Measurements from ENCODE around the gene ZPR1. TPM values are rescaled to one million over a fixed set of nuclear protein-coding genes. Genes with fewer than 3 reads are reported as not detected.

The ZPR1 gene
- total and polyA plus RNA-seq, 2 of the 4 experiments (the other 2 are of a cell fraction) = 40.8 to 52.0 TPM

DNA sequence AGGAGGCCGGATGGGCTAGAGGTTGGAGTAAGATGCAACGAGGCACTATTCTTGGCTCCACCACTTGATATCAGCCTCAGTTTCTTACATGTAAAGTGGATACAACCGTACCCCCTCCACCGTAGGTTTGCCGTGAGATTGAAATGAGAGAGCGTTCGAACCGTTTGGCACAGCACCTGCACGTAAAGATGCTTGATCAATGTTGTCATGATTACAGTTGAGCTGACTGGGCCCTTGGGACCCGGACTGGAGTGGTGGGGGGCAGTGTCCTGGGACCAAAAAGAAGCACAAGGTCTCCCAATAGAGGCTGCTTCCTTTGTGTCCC lies 45.6 kb upstream of the ZPR1 start:
- intact Hi-C loops (cut with micrococcal nuclease) = no loop called here

More for the DNA sequence above, 45.6 kb upstream of the ZPR1 start:
- no peak for ATAC-seq (ENCODE audit: low read depth)
- ChIA-PET CTCF (no interaction called here), POLR2A (ENCODE audit: unreplicated experiment) (no interaction called here)
- Histone ChIP-seq H3K9ac (ENCODE audit: low read depth, low read length) (no peak overlapping the region), H2AK5ac (ENCODE audit: low read depth, low read length) (no peak overlapping the region), H3K27me3 (ENCODE audit: control insufficient read depth, insufficient read depth, low read length) (peaks cover 5% of the 10 kb centered on the region; the same call in 1 of the 2 replicates), H3K9me1 (ENCODE audit: insufficient read depth, low read length) (no peaks in the 10 kb centered on the region; the same call in 1 of the 2 replicates), H3K14ac (replicated peaks; ENCODE audit: low read depth, low read length) (no peak overlapping the region), H3K56ac (ENCODE audit: extremely low read depth, insufficient read depth, low read length) (no peak overlapping the region), H4K5ac (ENCODE audit: low read depth, low read length) (no peak overlapping the region), H3K36me3 (ENCODE audit: control insufficient read depth, insufficient read depth, low read length) (no peaks in the 10 kb centered on the region), H3K27ac (ENCODE audit: insufficient read depth, low read length) (no peak overlapping the region), H2AK9ac (replicated peaks; ENCODE audit: low read depth, low read length, poor library complexity) (no peak overlapping the region), H3K4me3 (ENCODE audit: insufficient read depth, low read depth, low read length) (no peak overlapping the region), H3K4me2 (ENCODE audit: low read depth, low read length) (no peak overlapping the region), H2BK5ac (ENCODE audit: low read depth, low read length, poor library complexity, severe bottlenecking) (no peak overlapping the region), H3K79me1 (ENCODE audit: low read depth in 1 of 2, low read length in 2 of 2) (no peaks in the 10 kb centered on the region), H3K4me1 (ENCODE audit: control insufficient read depth, insufficient read depth, low read length) (peaks cover 7% of the 10 kb centered on the region; the same call in 1 of the 2 replicates), H3K9me3 (ENCODE audit: control insufficient read depth, insufficient read depth, low read length) (no peaks in the 10 kb centered on the region), H2BK20ac (ENCODE audit: low read depth, low read length) (no peak overlapping the region), H3K18ac (ENCODE audit: low read depth, low read length) (no peak overlapping the region), H2AFZ (replicated peaks; ENCODE audit: low read length, poor library complexity) (peak overlapping the region; percentile 23), H2BK15ac (ENCODE audit: low read depth, low read length) (no peak overlapping the region), H3K4ac (ENCODE audit: low read depth, low read length) (no peak overlapping the region), H3K23ac (ENCODE audit: low read depth, low read length) (no peak overlapping the region), H4K20me1 (ENCODE audit: insufficient read depth, low read length) (no peaks in the 10 kb centered on the region), H4K8ac (ENCODE audit: low read depth in 2 of 2, low read length in 2 of 2) (no peak overlapping the region), H4K91ac (ENCODE audit: insufficient read depth, low read depth, low read length) (no peak overlapping the region), H2BK120ac (ENCODE audit: low read depth, low read length) (no peak overlapping the region)
- WGBS, 2 experiments (ENCODE audit: extremely low coverage in 2 of 2, insufficient read length in 1 of 2) = 75% methylated on average over 4 of the region's 10 CpGs; no CpG with 5 or more reads in 1 of the 2 experiments
- BruUV-seq (replicated peaks) = no TSS peak
- in situ Hi-C loops (cut with MboI; ENCODE audit: low sequenced_read_pairs) (no loop called here), dilution Hi-C loops (cut with HindIII; ENCODE audit: low sequenced_read_pairs, unreplicated experiment) (no loop called here)
- no peak for DNase-seq
- TF ChIP-seq SMC3 (IDR thresholded peaks at IDR 0.05; ENCODE audit: low read depth, low read length) (no peak), CHD1 (IDR thresholded peaks at IDR 0.05; ENCODE audit: low read depth, low read length) (no peak), NFE2L2 (IDR thresholded peaks at IDR 0.05; ENCODE audit: low read depth, low read length) (no peak), FOS (IDR thresholded peaks at IDR 0.05; ENCODE audit: low read depth, low read length) (no peak), BHLHE40 (IDR thresholded peaks at IDR 0.05; ENCODE audit: low read depth, low read length) (no peak), RAD21 (IDR thresholded peaks at IDR 0.05; ENCODE audit: low read length) (no peak), POLR2A (IDR thresholded peaks at IDR 0.05; ENCODE audit: low read depth, low read length) (no peak), MXI1 (IDR thresholded peaks at IDR 0.05; ENCODE audit: borderline replicate concordance, low read depth, low read length) (no peak), RFX5 (IDR thresholded peaks at IDR 0.05; ENCODE audit: low read depth, low read length) (no peak), RCOR1 (IDR thresholded peaks at IDR 0.05; ENCODE audit: insufficient replicate concordance, low read length) (no peak), MAFK (IDR thresholded peaks at IDR 0.05; ENCODE audit: low read depth, low read length) (no peak)
- TF ChIP-seq, protein P1, sequence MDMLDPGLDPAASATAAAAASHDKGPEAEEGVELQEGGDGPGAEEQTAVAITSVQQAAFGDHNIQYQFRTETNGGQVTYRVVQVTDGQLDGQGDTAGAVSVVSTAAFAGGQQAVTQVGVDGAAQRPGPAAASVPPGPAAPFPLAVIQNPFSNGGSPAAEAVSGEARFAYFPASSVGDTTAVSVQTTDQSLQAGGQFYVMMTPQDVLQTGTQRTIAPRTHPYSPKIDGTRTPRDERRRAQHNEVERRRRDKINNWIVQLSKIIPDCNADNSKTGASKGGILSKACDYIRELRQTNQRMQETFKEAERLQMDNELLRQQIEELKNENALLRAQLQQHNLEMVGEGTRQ (IDR thresholded peaks at IDR 0.05; ENCODE audit: low read depth, low read length) = no peak
- TF ChIP-seq, protein P2, sequence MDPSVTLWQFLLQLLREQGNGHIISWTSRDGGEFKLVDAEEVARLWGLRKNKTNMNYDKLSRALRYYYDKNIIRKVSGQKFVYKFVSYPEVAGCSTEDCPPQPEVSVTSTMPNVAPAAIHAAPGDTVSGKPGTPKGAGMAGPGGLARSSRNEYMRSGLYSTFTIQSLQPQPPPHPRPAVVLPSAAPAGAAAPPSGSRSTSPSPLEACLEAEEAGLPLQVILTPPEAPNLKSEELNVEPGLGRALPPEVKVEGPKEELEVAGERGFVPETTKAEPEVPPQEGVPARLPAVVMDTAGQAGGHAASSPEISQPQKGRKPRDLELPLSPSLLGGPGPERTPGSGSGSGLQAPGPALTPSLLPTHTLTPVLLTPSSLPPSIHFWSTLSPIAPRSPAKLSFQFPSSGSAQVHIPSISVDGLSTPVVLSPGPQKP (IDR thresholded peaks at IDR 0.05; ENCODE audit: borderline replicate concordance, low read depth, low read length) = no peak
